ENCODE data around the gene NUPR1.

The NUPR1 gene

GRCh38 chr16:28554634-28555423, 16.1 kb upstream of the NUPR1 start:
- Histone ChIP-seq H2AFZ (ENCODE audit: low read length) (peak overlapping the region; percentile 67; the same call in 1 of the 2 replicates), H3K27me3 (ENCODE audit: insufficient read depth, low read length, poor library complexity, severe bottlenecking) (no peaks in the 10 kb centered on the region), H3K4me3 (ENCODE audit: low read length, poor library complexity, severe bottlenecking) (peak overlapping the region; percentile 76), H3K9ac (ENCODE audit: low read depth, low read length, poor library complexity, severe bottlenecking) (peak overlapping the region; percentile 77), H3F3A (ENCODE audit: low read depth) (no peaks in the 10 kb centered on the region), H3K79me2 (ENCODE audit: insufficient read depth, low read length) (peaks cover 30% of the 10 kb centered on the region), H3K9me3 (ENCODE audit: insufficient read depth, low read depth, low read length) (no peaks in the 10 kb centered on the region), H3K36me3 (ENCODE audit: insufficient read depth, low read length) (no peaks in the 10 kb centered on the region), H3K4me2 (ENCODE audit: low read depth, low read length, poor library complexity, severe bottlenecking) (peak overlapping the region; percentile 88), H3K4me1 (ENCODE audit: insufficient read depth, low read length, poor library complexity, severe bottlenecking) (peaks cover 10% of the 10 kb centered on the region), H4K20me1 (ENCODE audit: insufficient read depth, low read length, poor library complexity, severe bottlenecking) (peaks cover 10% of the 10 kb centered on the region), H3K9me2 (replicated peaks; ENCODE audit: low read depth, low read length) (no peaks in the 10 kb centered on the region)
- TF ChIP-seq EZH2phosphoT487 (IDR thresholded peaks at IDR 0.05; ENCODE audit: borderline replicate concordance): no peak
- TF ChIP-seq CTCF (conservative IDR thresholded peaks at IDR 0.05; ENCODE audit: low read length): no peak

- peak within 1 kb of the TSS; percentile 78 for H3K4me3 ChIP-seq (ENCODE audit: low read length, poor library complexity, severe bottlenecking)
- peaks cover 30% of the 10 kb centered on the region for H3K79me2 ChIP-seq (ENCODE audit: insufficient read depth, low read length)
- H3K36me3 ChIP-seq (ENCODE audit: insufficient read depth, low read length): no peaks in the 10 kb centered on the region
- H3K9me2 ChIP-seq (replicated peaks; ENCODE audit: low read depth, low read length): no peaks in the 10 kb centered on the region
- peak within 1 kb of the TSS; percentile 77 for H3K9ac ChIP-seq (ENCODE audit: low read depth, low read length, poor library complexity, severe bottlenecking)
- no peaks in the 10 kb centered on the region for H3F3A ChIP-seq (ENCODE audit: low read depth)
- H2AFZ ChIP-seq (ENCODE audit: low read length): peak within 1 kb of the TSS; percentile 100
- H3K4me1 ChIP-seq (ENCODE audit: insufficient read depth, low read length, poor library complexity, severe bottlenecking): peaks cover 10% of the 10 kb centered on the region
- no peaks in the 10 kb centered on the region for H3K27me3 ChIP-seq (ENCODE audit: insufficient read depth, low read length, poor library complexity, severe bottlenecking)
- peak within 1 kb of the TSS; percentile 88 for H3K4me2 ChIP-seq (ENCODE audit: low read depth, low read length, poor library complexity, severe bottlenecking)
- peaks cover 10% of the 10 kb centered on the region for H4K20me1 ChIP-seq (ENCODE audit: insufficient read depth, low read length, poor library complexity, severe bottlenecking)
- TF ChIP-seq CTCF (conservative IDR thresholded peaks at IDR 0.05; ENCODE audit: low read length): peak; percentile 33
- no peak for TF ChIP-seq EZH2phosphoT487 (IDR thresholded peaks at IDR 0.05; ENCODE audit: borderline replicate concordance)
- H3K9me3 ChIP-seq (ENCODE audit: insufficient read depth, low read depth, low read length): no peaks in the 10 kb centered on the region
These were observed 15.2 kb upstream of the NUPR1 start, which contains the start of gene SGF29 for GRCh38 chr16:28553776-28554633. Gene SGF29 (plus strand): TSS chr16:28553920. CDS start chr16:28581070, 27,150 bp downstream.

- peak overlapping the region; percentile 34 for H3K4me3 ChIP-seq (ENCODE audit: low read length, poor library complexity, severe bottlenecking)
- H3K9me2 ChIP-seq (replicated peaks; ENCODE audit: low read depth, low read length): no peaks in the 10 kb centered on the region
- peak overlapping the region; percentile 82 for H2AFZ ChIP-seq (ENCODE audit: low read length)
- H3K79me2 ChIP-seq (ENCODE audit: insufficient read depth, low read length): peaks cover 2% of the 10 kb centered on the region
- H3K4me2 ChIP-seq (ENCODE audit: low read depth, low read length, poor library complexity, severe bottlenecking): peak overlapping the region; percentile 51
- no peak for TF ChIP-seq EZH2phosphoT487 (IDR thresholded peaks at IDR 0.05; ENCODE audit: borderline replicate concordance)
- TF ChIP-seq CTCF (conservative IDR thresholded peaks at IDR 0.05; ENCODE audit: low read length): peak; percentile 80
- H3K27me3 ChIP-seq (ENCODE audit: insufficient read depth, low read length, poor library complexity, severe bottlenecking): no peaks in the 10 kb centered on the region
- no peaks in the 10 kb centered on the region for H4K20me1 ChIP-seq (ENCODE audit: insufficient read depth, low read length, poor library complexity, severe bottlenecking)
- no peaks in the 10 kb centered on the region for H3K36me3 ChIP-seq (ENCODE audit: insufficient read depth, low read length)
- no peaks in the 10 kb centered on the region for H3K4me1 ChIP-seq (ENCODE audit: insufficient read depth, low read length, poor library complexity, severe bottlenecking)
- H3K9me3 ChIP-seq (ENCODE audit: insufficient read depth, low read depth, low read length): no peaks in the 10 kb centered on the region
- H3K9ac ChIP-seq (ENCODE audit: low read depth, low read length, poor library complexity, severe bottlenecking): no peak overlapping the region
- H3F3A ChIP-seq (ENCODE audit: low read depth): no peaks in the 10 kb centered on the region
These were observed 10.6 kb upstream of the NUPR1 start for GRCh38 chr16:28549301-28549899.

Data from Loucy (cell line).